ENCODE data around the gene PLPP1.
"Not testable (repeated sequence)": the region's sequence is repeated elsewhere in the genome, so short reads cannot be mapped to it uniquely, and the experiment has no call there.

Gene PLPP1

GRCh38 chr5:55505711-55506110 lies 29.1 kb downstream of the PLPP1 start:
- not testable (repeated sequence) for DNase-seq (ENCODE audit: low read depth in 2 of 2, low spot score in 1 of 2)

- not testable (repeated sequence) for DNase-seq (ENCODE audit: low read depth in 2 of 2, low spot score in 1 of 2)
Observed at GRCh38 chr5:55503917-55504316, 30.8 kb downstream of the PLPP1 start.

- no peak for DNase-seq (ENCODE audit: low read depth in 2 of 2, low spot score in 1 of 2)
Observed at GRCh38 chr5:55502759-55503158, 32.0 kb downstream of the PLPP1 start.

GRCh38 chr5:55498457-55498856 lies 36.3 kb downstream of the PLPP1 start:
- no peak for DNase-seq (ENCODE audit: low read depth in 2 of 2, low spot score in 1 of 2)

GRCh38 chr5:55497712-55498111 lies 37.1 kb downstream of the PLPP1 start:
- DNase-seq (ENCODE audit: low read depth in 2 of 2, low spot score in 1 of 2), result no peak

- DNase-seq (ENCODE audit: low read depth in 2 of 2, low spot score in 1 of 2), result no peak
Observed at GRCh38 chr5:55495216-55495615, 39.5 kb downstream of the PLPP1 start.

GRCh38 chr5:55492449-55492848 lies 42.3 kb downstream of the PLPP1 start:
- DNase-seq (ENCODE audit: low read depth in 2 of 2, low spot score in 1 of 2), result no peak

GRCh38 chr5:55485073-55485472 lies 49.7 kb downstream of the PLPP1 start:
- no peak for DNase-seq (ENCODE audit: low read depth in 2 of 2, low spot score in 1 of 2)

GRCh38 chr5:55484531-55484930 lies 50.2 kb downstream of the PLPP1 start:
- no peak for DNase-seq (ENCODE audit: low read depth in 2 of 2, low spot score in 1 of 2)

GRCh38 chr5:55483885-55484284 lies 50.9 kb downstream of the PLPP1 start:
- no peak for DNase-seq (ENCODE audit: low read depth in 2 of 2, low spot score in 1 of 2)

- DNase-seq (ENCODE audit: low read depth in 2 of 2, low spot score in 1 of 2), result no peak
Observed at GRCh38 chr5:55481293-55481855, 53.4 kb downstream of the PLPP1 start.

GRCh38 chr5:55480781-55481180 lies 54.0 kb downstream of the PLPP1 start:
- DNase-seq (ENCODE audit: low read depth in 2 of 2, low spot score in 1 of 2), result no peak

- DNase-seq (ENCODE audit: low read depth in 2 of 2, low spot score in 1 of 2), result no peak
Observed at GRCh38 chr5:55472642-55473041, 62.1 kb downstream of the PLPP1 start.

- no peak for DNase-seq (ENCODE audit: low read depth in 2 of 2, low spot score in 1 of 2)
Observed at GRCh38 chr5:55471468-55471867, 63.3 kb downstream of the PLPP1 start.

GRCh38 chr5:55470282-55470681 lies 64.5 kb downstream of the PLPP1 start:
- no peak for DNase-seq (ENCODE audit: low read depth in 2 of 2, low spot score in 1 of 2)

GRCh38 chr5:55469839-55470238 lies 64.9 kb downstream of the PLPP1 start:
- no peak for DNase-seq (ENCODE audit: low read depth in 2 of 2, low spot score in 1 of 2)

- DNase-seq (ENCODE audit: low read depth in 2 of 2, low spot score in 1 of 2), result no peak
Observed at GRCh38 chr5:55467862-55468551, 66.8 kb downstream of the PLPP1 start.

- no peak for DNase-seq (ENCODE audit: low read depth in 2 of 2, low spot score in 1 of 2)
Observed at GRCh38 chr5:55463613-55464012, 71.2 kb downstream of the PLPP1 start.

GRCh38 chr5:55459572-55459971 lies 75.2 kb downstream of the PLPP1 start:
- no peak for DNase-seq (ENCODE audit: low read depth in 2 of 2, low spot score in 1 of 2)

GRCh38 chr5:55456216-55456895 lies 78.4 kb downstream of the PLPP1 start:
- no peak for DNase-seq (ENCODE audit: low read depth in 2 of 2, low spot score in 1 of 2)

- no peak for DNase-seq (ENCODE audit: low read depth in 2 of 2, low spot score in 1 of 2)
Observed at GRCh38 chr5:55454282-55454681, 80.5 kb downstream of the PLPP1 start.

- DNase-seq (ENCODE audit: low read depth in 2 of 2, low spot score in 1 of 2), result no peak
Observed at GRCh38 chr5:55453211-55453610, 81.6 kb downstream of the PLPP1 start.

GRCh38 chr5:55451976-55452375 lies 82.8 kb downstream of the PLPP1 start:
- no peak for DNase-seq (ENCODE audit: low read depth in 2 of 2, low spot score in 1 of 2)

Data from stimulated activated CD8-positive, alpha-beta memory T cell treated with anti-CD3 and anti-CD28 coated beads, Interleukin-4, amount 100 ng/mL, for 1 hour (primary cell).